GM20000 (cell line): ENCODE data around the gene SUN5.

Source experiments
- DNase-seq: peaks from one replicate; pipeline ENCODE4 v3.0.0; 2012; ENCODE audit warnings: low spot score
- TF ChIP-seq, protein P1 (sequence below): IDR thresholded peaks from 2 replicates; pipeline ENCODE4 v1.5.1; 2012; ENCODE audit warnings: mild to moderate bottlenecking, control low read depth; ENCODE audit errors: extremely low read depth, missing control alignments

SUN5 gene

GRCh38 chr20:33005132-33005566 lies 916 bp upstream of the SUN5 start:
- TF ChIP-seq, protein P1, sequence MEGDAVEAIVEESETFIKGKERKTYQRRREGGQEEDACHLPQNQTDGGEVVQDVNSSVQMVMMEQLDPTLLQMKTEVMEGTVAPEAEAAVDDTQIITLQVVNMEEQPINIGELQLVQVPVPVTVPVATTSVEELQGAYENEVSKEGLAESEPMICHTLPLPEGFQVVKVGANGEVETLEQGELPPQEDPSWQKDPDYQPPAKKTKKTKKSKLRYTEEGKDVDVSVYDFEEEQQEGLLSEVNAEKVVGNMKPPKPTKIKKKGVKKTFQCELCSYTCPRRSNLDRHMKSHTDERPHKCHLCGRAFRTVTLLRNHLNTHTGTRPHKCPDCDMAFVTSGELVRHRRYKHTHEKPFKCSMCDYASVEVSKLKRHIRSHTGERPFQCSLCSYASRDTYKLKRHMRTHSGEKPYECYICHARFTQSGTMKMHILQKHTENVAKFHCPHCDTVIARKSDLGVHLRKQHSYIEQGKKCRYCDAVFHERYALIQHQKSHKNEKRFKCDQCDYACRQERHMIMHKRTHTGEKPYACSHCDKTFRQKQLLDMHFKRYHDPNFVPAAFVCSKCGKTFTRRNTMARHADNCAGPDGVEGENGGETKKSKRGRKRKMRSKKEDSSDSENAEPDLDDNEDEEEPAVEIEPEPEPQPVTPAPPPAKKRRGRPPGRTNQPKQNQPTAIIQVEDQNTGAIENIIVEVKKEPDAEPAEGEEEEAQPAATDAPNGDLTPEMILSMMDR = peak; percentile 17
- peak; percentile 39 for DNase-seq

DNA sequence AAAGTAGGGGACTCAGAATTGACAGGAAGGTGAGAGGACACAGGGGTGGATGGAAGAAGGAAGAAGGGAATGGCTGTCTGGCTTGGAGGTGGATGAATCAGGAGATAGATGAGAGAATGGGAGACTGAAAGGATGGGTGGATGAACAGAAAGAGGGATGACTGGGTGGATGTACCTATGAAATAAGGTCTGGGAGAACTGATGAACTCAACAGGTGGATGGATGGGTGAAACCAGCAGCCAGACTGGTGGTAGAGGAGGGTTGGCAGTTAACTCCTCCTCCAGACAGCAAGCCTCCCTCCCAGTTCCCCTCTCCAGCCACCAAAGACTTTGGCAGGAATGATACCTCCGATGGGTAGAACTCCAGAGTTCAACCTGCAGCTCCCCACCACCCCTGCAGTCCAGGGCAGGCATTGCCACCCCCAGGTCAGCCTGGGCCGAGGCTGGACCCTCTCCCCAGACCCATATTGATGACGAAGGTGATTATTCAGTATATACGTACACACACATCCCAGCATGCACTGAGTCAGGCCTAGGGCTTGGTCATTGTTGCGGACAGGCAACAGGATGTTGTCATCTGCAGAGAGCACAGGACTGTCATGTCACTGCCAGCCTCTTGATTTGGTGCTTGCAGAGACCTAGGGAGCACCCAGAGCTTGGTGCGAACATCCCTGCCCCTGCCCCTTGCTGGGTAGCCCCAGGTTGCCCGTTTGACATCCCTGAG lies 2.0 kb downstream of the SUN5 start:
- TF ChIP-seq, protein P1 = no peak
- DNase-seq = no peak

- no peak for DNase-seq
- TF ChIP-seq, protein P1 = no peak
These were observed 3.3 kb downstream of the SUN5 start for GRCh38 chr20:33000802-33001466.

GRCh38 chr20:32999603-33000250 lies 4.5 kb downstream of the SUN5 start:
- TF ChIP-seq, protein P1 = no peak
- DNase-seq = no peak

DNA sequence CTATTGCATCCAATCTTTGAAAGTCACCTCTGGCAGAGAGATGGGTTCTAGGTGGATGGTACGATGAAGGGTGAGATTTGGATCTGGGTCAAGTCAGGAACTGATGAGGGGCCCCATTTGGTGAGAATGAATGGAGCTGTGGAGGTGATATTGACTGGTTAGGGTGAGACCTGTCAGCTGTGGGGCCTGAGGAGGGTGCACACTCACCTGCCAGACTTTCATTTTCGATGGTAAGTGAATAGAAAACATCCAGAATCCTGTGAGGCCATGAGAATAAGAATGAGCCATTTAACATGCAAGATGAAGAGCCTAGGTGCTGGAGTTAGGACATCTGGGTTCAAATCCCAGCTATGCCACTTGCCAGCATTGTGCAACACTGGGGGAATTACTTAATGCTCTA lies 6.8 kb downstream of the SUN5 start:
- TF ChIP-seq, protein P1 = no peak

DNA sequence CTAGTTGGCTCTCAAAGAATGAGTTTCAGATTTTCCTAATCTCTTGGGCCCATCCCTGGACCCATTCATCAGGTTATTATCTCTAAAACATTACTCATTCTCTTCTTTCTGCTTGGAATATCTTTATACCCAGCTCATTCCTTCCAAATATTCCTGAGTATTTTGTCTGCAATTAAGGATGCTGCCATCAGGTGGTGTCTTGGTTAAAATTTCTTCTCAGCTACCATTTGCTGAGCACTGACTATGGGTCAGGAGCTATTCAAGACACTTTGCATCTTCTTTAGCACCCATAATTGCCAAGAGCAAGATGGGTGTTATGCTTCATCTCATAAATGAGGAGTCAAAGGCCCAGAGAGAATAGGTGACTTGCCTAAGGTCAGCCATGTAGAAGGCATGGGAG lies 8.4 kb downstream of the SUN5 start:
- TF ChIP-seq, protein P1 = no peak
- DNase-seq = no peak

More for the DNA sequence above, 6.8 kb downstream of the SUN5 start:
- DNase-seq = no peak

DNA sequence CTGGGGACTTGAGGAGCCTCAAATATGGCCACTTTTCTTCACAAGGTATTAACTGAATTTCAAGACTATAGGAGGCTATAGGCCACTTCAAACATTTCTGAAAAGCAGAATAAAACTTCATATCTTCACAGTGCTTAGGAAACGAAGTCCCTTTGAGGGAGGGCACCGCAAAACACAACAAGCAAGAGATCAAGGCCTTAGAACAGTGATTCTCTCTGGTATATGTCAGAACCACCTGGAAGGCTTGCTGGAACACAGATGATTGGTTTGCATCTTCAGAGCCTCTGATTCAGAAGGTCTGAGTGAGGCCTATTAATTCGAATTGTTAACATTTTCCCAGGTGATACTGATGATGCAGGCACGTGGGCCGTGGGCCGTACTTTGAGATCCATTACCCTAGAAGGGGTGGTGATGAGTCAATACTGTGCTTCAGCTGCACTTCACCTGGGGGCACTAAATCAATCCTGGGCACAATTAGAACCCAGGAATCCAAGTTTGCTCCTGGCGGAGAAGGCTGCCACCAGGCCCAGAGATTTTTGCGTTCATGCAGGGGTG lies 10.7 kb downstream of the SUN5 start:
- DNase-seq = no peak
- TF ChIP-seq, protein P1 = no peak
